ENCODE data around the gene BAAT. TPM values are rescaled to one million over a fixed set of nuclear protein-coding genes. Genes with fewer than 3 reads are reported as not detected.

The BAAT gene
- total RNA-seq, 1 donor from 2014 or later, result 1.0 TPM

DNA sequence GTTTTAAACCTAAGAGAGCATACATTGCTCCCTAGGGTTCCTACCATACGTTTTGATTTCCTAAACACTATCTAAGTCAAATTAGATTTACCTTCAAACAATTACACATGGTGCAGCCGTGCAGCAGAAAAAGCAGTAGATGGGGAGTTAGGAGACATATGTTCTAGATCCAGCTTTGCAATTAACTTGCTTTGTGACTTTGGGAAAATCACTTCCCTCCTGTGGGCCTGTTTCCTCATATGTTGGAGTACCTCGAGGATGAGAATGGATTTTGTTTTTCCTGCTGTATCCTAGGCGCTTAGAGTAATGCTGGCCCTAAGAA, 12.9 kb upstream of the BAAT start:
- DNase-seq (no peak), ATAC-seq (no peak)
- intact Hi-C loops (cut with DNase I), result no loop called here
- H3K4me3 ChIP-seq, result peak overlapping the region; percentile 61
- H3K9me3 ChIP-seq, result no peaks in the 10 kb centered on the region
- H3K27ac ChIP-seq, result peak overlapping the region; percentile 85
- no peaks in the 10 kb centered on the region for H3K27me3 ChIP-seq
- peaks cover 23% of the 10 kb centered on the region for H3K36me3 ChIP-seq
- TF ChIP-seq, protein P1, sequence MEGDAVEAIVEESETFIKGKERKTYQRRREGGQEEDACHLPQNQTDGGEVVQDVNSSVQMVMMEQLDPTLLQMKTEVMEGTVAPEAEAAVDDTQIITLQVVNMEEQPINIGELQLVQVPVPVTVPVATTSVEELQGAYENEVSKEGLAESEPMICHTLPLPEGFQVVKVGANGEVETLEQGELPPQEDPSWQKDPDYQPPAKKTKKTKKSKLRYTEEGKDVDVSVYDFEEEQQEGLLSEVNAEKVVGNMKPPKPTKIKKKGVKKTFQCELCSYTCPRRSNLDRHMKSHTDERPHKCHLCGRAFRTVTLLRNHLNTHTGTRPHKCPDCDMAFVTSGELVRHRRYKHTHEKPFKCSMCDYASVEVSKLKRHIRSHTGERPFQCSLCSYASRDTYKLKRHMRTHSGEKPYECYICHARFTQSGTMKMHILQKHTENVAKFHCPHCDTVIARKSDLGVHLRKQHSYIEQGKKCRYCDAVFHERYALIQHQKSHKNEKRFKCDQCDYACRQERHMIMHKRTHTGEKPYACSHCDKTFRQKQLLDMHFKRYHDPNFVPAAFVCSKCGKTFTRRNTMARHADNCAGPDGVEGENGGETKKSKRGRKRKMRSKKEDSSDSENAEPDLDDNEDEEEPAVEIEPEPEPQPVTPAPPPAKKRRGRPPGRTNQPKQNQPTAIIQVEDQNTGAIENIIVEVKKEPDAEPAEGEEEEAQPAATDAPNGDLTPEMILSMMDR (IDR thresholded peaks at IDR 0.05), result no peak
- peaks cover 33% of the 10 kb centered on the region for H3K4me1 ChIP-seq

DNA sequence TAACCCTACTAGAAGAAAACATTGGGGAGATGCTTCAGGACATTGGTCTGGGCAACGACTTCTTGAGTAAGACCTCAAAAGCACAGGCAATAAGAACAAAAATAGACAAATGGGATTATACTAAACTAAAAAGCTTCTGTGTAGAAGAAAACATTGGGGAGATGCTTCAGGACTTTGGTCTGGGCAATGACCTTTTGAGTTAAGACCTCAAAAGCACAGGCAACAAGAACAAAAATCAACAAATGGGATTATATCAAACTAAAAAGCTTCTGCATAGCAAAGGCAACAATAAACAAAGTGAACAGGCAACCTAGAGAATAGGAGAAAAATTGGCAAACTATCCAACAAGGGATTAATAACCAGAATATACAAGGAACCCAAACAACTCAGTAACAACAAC, 9.9 kb upstream of the BAAT start:
- Histone ChIP-seq H3K27ac (no peak overlapping the region), H3K4me1 (peaks cover 18% of the 10 kb centered on the region), H3K36me3 (peaks cover 12% of the 10 kb centered on the region), H3K9me3 (no peaks in the 10 kb centered on the region), H3K27me3 (no peaks in the 10 kb centered on the region), H3K4me3 (no peak overlapping the region)
- DNase-seq (no peak), ATAC-seq (no peak)
- intact Hi-C loops (cut with DNase I), result no loop called here
- TF ChIP-seq, protein P1 (IDR thresholded peaks at IDR 0.05), result no peak

DNA sequence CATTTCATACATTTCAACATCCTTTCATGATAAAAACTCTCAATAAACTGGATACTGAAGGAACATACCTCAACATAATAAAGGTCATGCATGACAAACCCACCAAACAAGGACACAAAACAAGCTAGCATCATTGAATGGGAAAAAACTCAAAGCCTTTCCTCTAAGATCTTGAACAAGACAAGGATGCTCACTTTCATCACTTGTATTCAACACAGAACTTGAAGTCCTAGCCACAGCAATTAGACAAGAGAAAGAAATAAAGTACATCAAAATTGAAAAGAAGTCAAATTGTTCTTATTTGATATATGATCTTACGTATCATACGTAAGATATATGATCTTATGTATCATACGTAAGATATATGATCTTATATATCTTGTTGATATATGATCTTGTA, 8.3 kb upstream of the BAAT start:
- H3K27me3 ChIP-seq, result no peaks in the 10 kb centered on the region
- TF ChIP-seq, protein P1 (IDR thresholded peaks at IDR 0.05), result no peak
- intact Hi-C loops (cut with DNase I), result no loop called here
- DNase-seq, result no peak
- H3K4me3 ChIP-seq, result no peak overlapping the region
- H3K27ac ChIP-seq, result no peak overlapping the region
- peaks cover 13% of the 10 kb centered on the region for H3K4me1 ChIP-seq
- H3K36me3 ChIP-seq, result peaks cover 27% of the 10 kb centered on the region
- no peak for ATAC-seq
- H3K9me3 ChIP-seq, result no peaks in the 10 kb centered on the region

DNA sequence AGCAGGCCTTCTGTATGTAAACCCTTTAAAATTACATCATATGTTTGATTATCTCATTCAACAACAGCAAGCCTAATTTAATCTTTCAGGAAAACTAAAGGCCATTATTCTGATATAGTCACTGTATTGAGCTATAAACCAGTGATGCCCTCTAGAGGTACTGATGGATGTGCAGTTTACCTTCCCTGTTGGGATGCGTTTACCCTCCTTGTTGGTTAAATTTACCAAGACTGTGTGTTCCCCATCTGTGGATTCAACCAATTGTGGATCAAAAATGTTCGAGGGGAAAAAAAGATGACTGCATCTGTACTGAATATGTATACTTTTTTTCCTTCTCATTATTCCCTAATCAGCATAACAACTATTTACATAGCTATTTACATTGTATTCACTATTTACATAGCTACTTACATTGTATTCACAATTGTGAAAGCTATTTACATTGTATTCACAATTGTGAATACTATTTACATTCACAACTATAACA, 3.7 kb upstream of the BAAT start:
- TF ChIP-seq, protein P1 (IDR thresholded peaks at IDR 0.05), result no peak
- no peaks in the 10 kb centered on the region for H3K9me3 ChIP-seq
- H3K4me1 ChIP-seq, result no peaks in the 10 kb centered on the region
- ATAC-seq (no peak), DNase-seq (no peak)
- peaks cover 30% of the 10 kb centered on the region for H3K36me3 ChIP-seq
- no peak overlapping the region for H3K27ac ChIP-seq
- no peak overlapping the region for H3K4me3 ChIP-seq
- intact Hi-C loops (cut with DNase I), result no loop called here
- H3K27me3 ChIP-seq, result no peaks in the 10 kb centered on the region

DNA sequence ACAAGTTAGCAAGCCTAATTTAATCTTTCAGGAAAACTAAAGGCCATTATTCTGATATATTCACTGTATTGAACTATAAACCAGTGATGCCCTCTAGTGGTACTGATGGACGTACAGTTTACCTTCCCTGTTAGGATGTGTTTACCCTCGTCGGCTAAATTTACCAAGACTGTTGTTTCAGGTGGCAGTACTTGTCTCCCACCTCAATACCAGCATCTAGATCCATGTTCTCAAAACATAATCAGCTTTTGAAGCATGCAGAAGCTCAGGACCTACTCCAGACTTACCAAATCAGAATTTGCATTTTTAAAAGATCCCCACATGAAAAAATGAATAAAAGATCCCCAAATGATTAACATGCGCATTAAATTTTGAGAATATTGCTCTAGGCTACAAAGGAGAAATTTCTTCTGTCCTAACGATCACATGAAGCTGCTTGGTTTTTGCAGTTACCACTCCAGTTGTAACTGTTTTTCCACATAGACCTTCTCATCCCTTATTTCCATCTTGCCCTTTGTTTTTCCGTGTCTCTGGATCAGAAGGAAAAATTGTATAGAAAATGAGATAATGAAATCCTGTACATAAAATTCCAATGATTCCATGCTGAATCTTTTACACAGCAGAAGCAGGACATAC, 3.2 kb upstream of the BAAT start:
- ATAC-seq, result peak; percentile 87
- TF ChIP-seq, protein P1 (IDR thresholded peaks at IDR 0.05), result peak; percentile 63
- no peak overlapping the region for H3K27ac ChIP-seq
- no peaks in the 10 kb centered on the region for H3K9me3 ChIP-seq
- peaks cover 30% of the 10 kb centered on the region for H3K36me3 ChIP-seq
- H3K4me1 ChIP-seq, result no peaks in the 10 kb centered on the region
- H3K27me3 ChIP-seq, result no peaks in the 10 kb centered on the region
- no peak overlapping the region for H3K4me3 ChIP-seq
- DNase-seq, result no peak
- intact Hi-C loops (cut with DNase I), result no loop called here

DNA sequence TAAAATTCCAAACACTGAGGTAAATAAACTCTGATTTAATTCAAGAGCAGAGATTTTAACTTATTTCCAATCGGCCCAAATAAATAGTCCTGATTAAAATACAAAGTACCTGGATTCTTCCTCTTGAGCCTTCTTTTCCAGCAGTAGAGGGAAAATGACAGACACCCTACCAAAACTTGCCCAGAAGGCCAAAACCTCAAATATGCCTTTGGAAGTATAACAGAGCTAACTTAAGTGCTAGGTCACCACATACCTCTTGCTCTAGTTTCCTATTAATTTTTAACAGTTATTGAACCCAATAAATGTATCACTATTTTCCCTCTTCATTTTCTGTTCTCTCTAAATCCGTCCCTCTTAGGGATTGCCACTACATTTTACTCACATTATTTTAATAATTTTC, 1.4 kb downstream of the BAAT start:
- ATAC-seq, result no peak
- no peaks in the 10 kb centered on the region for H3K27me3 ChIP-seq
- H3K36me3 ChIP-seq, result peaks cover 5% of the 10 kb centered on the region
- H3K9me3 ChIP-seq, result no peaks in the 10 kb centered on the region
- no peak for DNase-seq
- H3K27ac ChIP-seq, result no peak overlapping the region
- H3K4me3 ChIP-seq, result no peak overlapping the region
- intact Hi-C loops (cut with DNase I), result no loop called here
- TF ChIP-seq, protein P1 (IDR thresholded peaks at IDR 0.05), result no peak
- H3K4me1 ChIP-seq, result no peaks in the 10 kb centered on the region

Measured in upper lobe of right lung (tissue), 1 donor.